ENCODE measurements around the gene DUSP14. TPM values are rescaled to one million over a fixed set of nuclear protein-coding genes. Genes with fewer than 3 reads are reported as not detected.
A peak's percentile ranks its signal among the peaks of the same experiment; 100 is the strongest.

The DUSP14 gene
- total and polyA plus RNA-seq, 2 of the 13 experiments (the other 11 are each of a cell fraction or from before 2014, with no cell fraction given) = 33.5 to 39.8 TPM

DNA sequence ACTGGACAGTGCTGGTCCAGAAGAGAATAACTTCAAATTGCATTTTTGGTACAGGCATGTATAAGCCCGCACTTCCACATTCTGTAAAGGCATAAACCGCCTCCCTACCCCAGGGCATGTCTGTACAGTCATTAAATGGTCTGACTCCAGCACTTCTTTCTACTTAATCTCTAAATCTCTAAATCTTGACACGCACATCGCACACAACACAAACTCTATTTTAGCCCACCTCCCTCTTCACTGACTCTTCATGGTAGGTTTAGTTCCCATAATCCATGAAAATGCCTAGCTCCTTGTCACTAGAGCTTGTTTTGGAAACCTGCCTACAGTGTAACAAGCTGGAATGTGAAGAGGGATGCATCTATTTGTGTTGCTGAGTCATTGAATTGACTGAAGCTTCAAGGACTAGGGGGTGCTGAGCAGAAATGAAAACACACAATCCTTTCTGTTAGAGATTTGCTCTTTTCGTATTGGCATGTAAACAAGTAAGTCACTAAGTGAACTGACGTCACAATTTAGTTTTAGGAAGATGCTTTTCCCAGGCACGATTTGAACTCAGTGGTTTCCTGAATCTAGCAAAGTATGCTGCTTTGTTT, 1.6 kb upstream of the DUSP14 start (continued):
- TF ChIP-seq NR2F6 (IDR thresholded peaks at IDR 0.05) = peak; percentile 10; the same call in 1 of the 2 replicates
- peak; percentile 34; the same call in 1 of the 2 replicates for TF ChIP-seq NR2F6 (CRISPR knock-in tag; IDR thresholded peaks at IDR 0.05)
- TF ChIP-seq ATRX (CRISPR knock-in tag; IDR thresholded peaks at IDR 0.05; ENCODE audit: borderline replicate concordance) = no peak
- TF ChIP-seq WIZ (CRISPR knock-in tag; IDR thresholded peaks at IDR 0.05) = no peak; the same call in 1 of the 2 replicates
- no peak for TF ChIP-seq ZNF160 (CRISPR knock-in tag; IDR thresholded peaks at IDR 0.05)
- no peak for TF ChIP-seq ZSCAN12 (CRISPR knock-in tag; IDR thresholded peaks at IDR 0.05)
- peak; percentile 22 for TF ChIP-seq ZBTB7B (CRISPR knock-in tag; IDR thresholded peaks at IDR 0.05)
- TF ChIP-seq MEF2D (CRISPR knock-in tag; IDR thresholded peaks at IDR 0.05) = no peak; the same call in 1 of the 2 replicates
- peak; percentile 44; the same call in 1 of the 2 replicates for TF ChIP-seq ZHX2 (IDR thresholded peaks at IDR 0.05; ENCODE audit: low read depth)
- no peak for TF ChIP-seq ZHX2 (CRISPR knock-in tag; IDR thresholded peaks at IDR 0.05; ENCODE audit: borderline replicate concordance)
- no peak for TF ChIP-seq ZNF639 (CRISPR knock-in tag; conservative IDR thresholded peaks at IDR 0.05)
- TF ChIP-seq ZNF546 (CRISPR knock-in tag; conservative IDR thresholded peaks at IDR 0.05) = no peak
- peak; percentile 20; the same call in 1 of the 2 replicates for TF ChIP-seq TFAP4 (IDR thresholded peaks at IDR 0.05; ENCODE audit: borderline replicate concordance, low read depth)
- TF ChIP-seq ZNF878 (CRISPR knock-in tag; IDR thresholded peaks at IDR 0.05) = peak; percentile 64; the same call in 1 of the 2 replicates
- TF ChIP-seq FOSL2 (CRISPR knock-in tag; IDR thresholded peaks at IDR 0.05) = peak; percentile 98
- peak; percentile 82; the same call in 1 of the 2 replicates for TF ChIP-seq ZFP36L1 (CRISPR knock-in tag; IDR thresholded peaks at IDR 0.05)
- TF ChIP-seq MIXL1 (CRISPR knock-in tag; IDR thresholded peaks at IDR 0.05) = peak; percentile 82
- peak; percentile 85 for TF ChIP-seq ATF1 (CRISPR knock-in tag; IDR thresholded peaks at IDR 0.05)
- TF ChIP-seq TFE3 (CRISPR knock-in tag; IDR thresholded peaks at IDR 0.05) = peak; percentile 39; the same call in 1 of the 2 replicates
- peak; percentile 92 for TF ChIP-seq ATF7 (IDR thresholded peaks at IDR 0.05)
- TF ChIP-seq ATF7 (CRISPR knock-in tag; IDR thresholded peaks at IDR 0.05) = no peak; the same call in 1 of the 2 replicates
- TF ChIP-seq HMGA1 (CRISPR knock-in tag; conservative IDR thresholded peaks at IDR 0.05) = no peak

All from HepG2 (cell line).